Fibroblast of villous mesenchyme (primary cell): ENCODE data around the gene C1QB. TPM values are rescaled to one million over a fixed set of nuclear protein-coding genes. Genes with fewer than 3 reads are reported as not detected.

Source experiments
- DNase-seq: peaks from one replicate; pipeline ENCODE4 v3.0.0-alpha.2; 2010; ENCODE audit warnings: low read depth
- H3K4me3 ChIP-seq: 2 replicates; pipeline ENCODE4 v1.5.1; 2011; ENCODE audit warnings: low read depth, mild to moderate bottlenecking, low read length
- total RNA-seq: library from RNA; depleted of rRNA; stranded (reverse); fragments of >200 nt; gene quantifications from 2 replicates; pipeline ENCODE4 v1.2.3, GENCODE V29; 2012
- TF ChIP-seq, protein P1 (sequence below): IDR thresholded peaks from 2 replicates; pipeline ENCODE4 v1.5.1; 2012; ENCODE audit warnings: low read depth, mild to moderate bottlenecking, low read length; ENCODE audit not compliant: insufficient read depth

The C1QB gene
- total RNA-seq, 1 donor: not detected

DNA sequence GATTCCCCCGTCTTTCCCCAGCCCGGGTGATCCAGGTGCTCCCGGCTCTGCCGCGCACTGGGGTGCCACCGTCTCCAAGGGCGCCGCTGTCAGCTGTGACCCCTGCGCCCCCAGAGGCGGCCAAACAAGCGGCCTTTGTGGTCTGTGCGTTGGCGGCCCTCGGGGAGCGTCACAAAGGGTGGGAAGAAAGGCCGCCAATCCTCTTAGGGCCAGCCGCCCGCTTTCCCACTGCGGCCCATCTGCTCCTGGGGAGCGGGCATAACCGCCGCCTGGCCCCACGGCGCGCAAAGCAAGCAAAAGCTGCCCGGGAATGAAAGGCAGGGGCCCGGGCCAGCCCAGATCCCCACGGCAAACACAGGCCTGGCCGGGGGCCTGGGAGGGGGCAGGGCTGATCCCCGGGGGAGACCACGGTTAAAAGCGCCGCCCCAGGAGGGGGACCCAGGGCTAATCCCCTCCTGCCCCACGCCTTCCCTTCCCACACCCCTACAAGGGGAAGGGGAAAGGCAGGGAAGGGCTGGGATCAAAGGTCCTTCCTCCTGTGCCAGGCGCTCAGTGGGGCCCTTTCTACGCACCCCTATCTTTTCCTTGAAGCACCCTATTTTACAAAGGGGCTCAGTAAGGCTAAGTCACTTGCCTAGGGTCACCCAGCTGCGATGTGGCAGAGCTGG lies 24.0 kb downstream of the C1QB start:
- no peak for DNase-seq
- TF ChIP-seq, protein P1, sequence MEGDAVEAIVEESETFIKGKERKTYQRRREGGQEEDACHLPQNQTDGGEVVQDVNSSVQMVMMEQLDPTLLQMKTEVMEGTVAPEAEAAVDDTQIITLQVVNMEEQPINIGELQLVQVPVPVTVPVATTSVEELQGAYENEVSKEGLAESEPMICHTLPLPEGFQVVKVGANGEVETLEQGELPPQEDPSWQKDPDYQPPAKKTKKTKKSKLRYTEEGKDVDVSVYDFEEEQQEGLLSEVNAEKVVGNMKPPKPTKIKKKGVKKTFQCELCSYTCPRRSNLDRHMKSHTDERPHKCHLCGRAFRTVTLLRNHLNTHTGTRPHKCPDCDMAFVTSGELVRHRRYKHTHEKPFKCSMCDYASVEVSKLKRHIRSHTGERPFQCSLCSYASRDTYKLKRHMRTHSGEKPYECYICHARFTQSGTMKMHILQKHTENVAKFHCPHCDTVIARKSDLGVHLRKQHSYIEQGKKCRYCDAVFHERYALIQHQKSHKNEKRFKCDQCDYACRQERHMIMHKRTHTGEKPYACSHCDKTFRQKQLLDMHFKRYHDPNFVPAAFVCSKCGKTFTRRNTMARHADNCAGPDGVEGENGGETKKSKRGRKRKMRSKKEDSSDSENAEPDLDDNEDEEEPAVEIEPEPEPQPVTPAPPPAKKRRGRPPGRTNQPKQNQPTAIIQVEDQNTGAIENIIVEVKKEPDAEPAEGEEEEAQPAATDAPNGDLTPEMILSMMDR: no peak
- H3K4me3 ChIP-seq: no peak overlapping the region

DNA sequence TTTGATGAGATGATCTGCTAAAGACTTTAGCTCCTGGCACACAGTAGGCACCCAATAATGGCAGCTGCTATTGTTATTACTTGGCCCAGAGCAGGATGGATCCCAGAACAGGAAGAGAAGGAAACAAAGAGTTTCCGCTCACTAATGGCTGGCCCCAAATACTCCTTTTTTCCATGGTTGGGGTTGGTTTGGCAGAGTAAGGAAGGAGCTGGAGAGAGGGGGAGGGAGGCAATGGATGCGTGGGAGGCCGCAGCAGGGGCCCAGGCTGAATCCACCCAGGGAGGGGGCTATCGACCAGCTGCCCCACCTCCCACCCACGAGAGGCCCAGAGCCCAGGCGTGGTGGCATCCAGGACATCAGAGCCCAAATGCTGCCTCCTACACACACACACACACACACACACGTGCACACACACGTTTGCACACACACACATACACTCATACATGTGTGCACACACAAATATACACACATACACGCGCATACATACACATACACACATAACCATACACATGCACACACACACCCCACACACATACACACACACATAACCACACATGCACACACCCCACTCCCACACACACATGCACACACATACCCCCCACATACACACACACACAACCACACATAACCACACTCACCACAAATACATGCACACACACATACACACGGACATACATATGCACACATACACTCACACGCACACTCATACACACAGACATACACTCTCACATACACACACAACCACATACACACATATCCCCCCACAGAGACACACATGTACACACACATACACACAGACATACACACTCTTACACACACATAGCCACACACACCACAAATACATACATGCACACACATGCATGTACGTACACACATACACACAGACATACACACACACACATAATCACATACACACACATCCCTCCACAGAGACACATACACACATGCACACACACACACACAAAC lies 25.2 kb downstream of the C1QB start:
- TF ChIP-seq, protein P1: no peak

DNA sequence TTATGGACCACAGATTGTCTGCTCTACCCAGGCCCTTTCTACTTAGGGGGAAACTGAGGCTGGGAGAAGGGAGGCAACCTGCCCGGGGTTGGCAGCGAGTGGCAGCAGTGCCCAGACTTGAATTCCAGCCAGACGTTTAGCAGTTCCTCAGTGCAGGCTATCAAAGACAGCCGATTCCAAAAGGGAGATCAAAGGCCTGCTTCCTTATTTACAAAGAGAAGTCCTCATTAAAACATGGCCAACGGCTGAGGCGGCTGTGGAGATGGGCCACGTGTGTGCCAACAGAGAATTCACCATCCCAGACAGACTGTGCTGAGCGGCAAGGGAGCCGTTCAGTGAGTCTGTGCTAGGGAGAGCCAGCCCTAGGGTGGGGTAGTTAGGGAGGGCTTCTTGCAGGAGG lies 27.7 kb downstream of the C1QB start:
- no peak for DNase-seq
- H3K4me3 ChIP-seq: no peak overlapping the region
- TF ChIP-seq, protein P1: no peak

More for the DNA sequence above, 25.2 kb downstream of the C1QB start:
- no peak for DNase-seq
- no peak overlapping the region for H3K4me3 ChIP-seq

DNA sequence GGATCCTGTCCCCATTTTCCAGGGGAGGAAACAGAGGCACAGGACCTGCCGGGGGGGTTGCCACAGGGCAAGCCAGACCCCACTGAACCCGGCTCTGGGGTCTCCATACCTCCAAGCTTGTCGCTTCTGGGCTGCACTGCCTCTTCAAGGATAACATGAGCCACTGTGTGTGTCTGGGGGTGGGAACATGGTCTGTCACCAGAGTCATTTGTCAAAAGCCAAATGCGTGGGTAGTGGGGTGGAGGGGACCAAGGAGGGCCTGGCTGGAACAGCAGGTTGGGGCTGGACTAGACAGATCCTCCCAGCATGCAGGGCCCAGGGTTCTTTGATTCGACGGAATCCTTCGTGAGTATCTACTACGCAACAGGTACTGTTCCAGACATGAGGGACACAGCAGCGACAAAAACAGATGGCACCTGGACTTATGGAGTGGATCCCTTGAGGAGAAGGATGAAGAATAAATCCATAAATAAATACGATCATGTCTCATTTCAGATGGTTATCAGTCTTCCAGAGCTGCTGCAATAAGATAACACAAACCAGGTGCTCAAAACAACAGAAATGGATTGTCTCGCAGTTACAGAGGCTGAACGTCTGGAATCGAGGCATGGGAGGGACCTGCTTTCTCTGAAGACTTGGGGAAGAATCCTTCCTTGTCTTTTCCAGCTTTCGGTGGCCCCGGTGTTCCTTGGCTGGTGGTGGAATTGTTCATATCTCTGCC lies 28.7 kb downstream of the C1QB start:
- H3K4me3 ChIP-seq: no peak overlapping the region
- DNase-seq: no peak
- TF ChIP-seq, protein P1: no peak

DNA sequence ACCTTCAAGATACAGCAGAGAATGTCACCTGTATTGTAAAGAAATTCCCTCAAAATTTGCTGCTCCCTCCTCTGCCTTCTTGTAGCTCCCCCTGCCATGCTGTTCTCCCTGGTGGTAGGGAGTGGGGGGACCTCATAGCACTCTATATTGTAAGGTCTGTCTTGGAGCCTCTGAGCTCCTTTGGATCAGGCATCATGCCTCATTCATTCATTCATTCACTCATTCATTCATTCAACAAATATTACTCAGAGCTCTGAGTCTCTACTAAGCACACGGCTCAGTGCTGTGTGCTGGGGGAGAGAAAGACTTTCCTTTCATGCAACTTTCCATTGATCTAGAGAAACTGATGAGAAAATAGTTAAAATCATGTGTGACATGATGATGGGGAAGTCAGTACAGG lies 30.5 kb downstream of the C1QB start:
- H3K4me3 ChIP-seq: no peak overlapping the region
- DNase-seq: no peak
- TF ChIP-seq, protein P1: no peak

DNA sequence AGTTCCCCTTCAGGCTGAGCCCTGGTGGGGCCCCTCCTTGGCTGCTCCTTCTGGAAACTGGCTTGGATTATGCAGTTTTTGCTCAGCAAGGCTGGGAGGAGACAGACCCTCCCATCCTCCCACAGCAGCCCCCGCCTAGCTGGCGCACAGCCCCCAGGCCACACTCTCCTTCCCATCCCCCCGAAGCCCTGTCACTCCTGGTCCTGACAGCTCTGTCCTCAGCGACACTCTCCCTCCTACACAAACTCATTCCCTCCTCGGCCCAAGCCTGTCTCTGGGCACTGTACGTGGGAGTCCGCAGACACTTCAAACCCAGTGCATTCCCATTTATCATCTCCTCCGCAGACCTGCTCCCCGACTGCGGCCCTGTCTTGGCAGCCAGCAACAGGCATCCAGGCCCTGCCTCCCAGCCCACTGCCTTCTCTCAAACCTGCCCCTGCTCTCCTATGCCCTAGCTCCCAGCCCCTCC lies 32.6 kb downstream of the C1QB start:
- TF ChIP-seq, protein P1: no peak
- no peak overlapping the region for H3K4me3 ChIP-seq
- no peak for DNase-seq
